ENCODE measurements around the gene INPP5E. TPM values are rescaled to one million over a fixed set of nuclear protein-coding genes. Genes with fewer than 3 reads are reported as not detected.

INPP5E gene
- total and polyA plus RNA-seq, 2 experiments from 2014 or later = 5.8 to 13.4 TPM

DNA sequence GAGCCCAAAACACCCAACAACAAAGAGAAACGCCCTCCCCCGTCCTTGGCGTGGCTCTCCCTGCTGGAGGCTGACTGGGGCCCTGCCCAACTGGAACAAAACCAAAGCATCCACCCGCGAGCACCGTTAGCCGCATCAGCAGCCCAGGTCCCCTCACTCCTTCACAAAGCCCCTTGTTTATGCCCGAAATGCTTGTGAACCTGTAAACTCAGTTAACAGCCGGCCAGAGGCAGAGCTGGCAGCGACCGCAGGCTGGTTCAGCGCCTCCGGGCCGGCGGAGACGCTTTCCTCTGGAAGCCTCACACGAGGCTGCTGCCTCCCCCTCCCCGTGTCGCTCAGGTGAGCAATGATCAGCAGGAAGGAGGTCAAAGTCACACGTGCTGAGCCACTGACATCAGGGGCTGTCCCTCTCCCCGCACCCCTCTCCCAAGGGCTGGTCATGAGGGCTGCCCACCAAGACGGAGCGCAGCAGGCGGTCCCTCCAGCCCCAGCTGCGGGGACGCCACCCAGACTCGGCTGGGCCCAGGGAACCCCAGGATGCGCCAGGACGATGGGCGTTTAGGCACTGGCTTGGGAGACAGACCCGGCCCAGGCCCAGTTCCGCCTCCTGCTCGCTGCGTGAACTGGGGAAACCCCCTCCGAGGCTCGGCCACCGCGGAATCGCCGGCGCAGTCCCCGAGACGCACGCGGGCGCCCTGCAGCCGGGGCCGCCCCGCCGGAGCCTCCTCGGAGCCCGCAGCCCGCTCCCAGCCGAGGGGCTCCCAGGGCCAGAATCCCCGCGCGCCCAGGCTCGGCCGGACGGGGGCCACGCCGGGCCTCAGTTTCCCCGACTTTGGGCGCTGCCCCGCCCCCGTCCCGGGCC lies 40.2 kb downstream of the INPP5E start:
- TF ChIP-seq, protein P1, sequence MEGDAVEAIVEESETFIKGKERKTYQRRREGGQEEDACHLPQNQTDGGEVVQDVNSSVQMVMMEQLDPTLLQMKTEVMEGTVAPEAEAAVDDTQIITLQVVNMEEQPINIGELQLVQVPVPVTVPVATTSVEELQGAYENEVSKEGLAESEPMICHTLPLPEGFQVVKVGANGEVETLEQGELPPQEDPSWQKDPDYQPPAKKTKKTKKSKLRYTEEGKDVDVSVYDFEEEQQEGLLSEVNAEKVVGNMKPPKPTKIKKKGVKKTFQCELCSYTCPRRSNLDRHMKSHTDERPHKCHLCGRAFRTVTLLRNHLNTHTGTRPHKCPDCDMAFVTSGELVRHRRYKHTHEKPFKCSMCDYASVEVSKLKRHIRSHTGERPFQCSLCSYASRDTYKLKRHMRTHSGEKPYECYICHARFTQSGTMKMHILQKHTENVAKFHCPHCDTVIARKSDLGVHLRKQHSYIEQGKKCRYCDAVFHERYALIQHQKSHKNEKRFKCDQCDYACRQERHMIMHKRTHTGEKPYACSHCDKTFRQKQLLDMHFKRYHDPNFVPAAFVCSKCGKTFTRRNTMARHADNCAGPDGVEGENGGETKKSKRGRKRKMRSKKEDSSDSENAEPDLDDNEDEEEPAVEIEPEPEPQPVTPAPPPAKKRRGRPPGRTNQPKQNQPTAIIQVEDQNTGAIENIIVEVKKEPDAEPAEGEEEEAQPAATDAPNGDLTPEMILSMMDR (conservative IDR thresholded peaks at IDR 0.05; ENCODE audit: low read depth in 2 of 2) = no peak
- TF ChIP-seq STAT1 (IDR thresholded peaks at IDR 0.05; ENCODE audit: unreplicated experiment) = no peak
- TF ChIP-seq EZH2phosphoT487 (IDR thresholded peaks at IDR 0.05; ENCODE audit: unreplicated experiment) = no peak
- no peak for TF ChIP-seq POLR2AphosphoS5 (IDR thresholded peaks at IDR 0.05; ENCODE audit: low read depth)
- TF ChIP-seq ZNF114 (CRISPR knock-in tag; IDR thresholded peaks at IDR 0.05) = no peak
- TF ChIP-seq ZNF462 (CRISPR knock-in tag; IDR thresholded peaks at IDR 0.05) = no peak
- TF ChIP-seq ETS1 (IDR thresholded peaks at IDR 0.05) = no peak
- TF ChIP-seq CREB1 (CRISPR knock-in tag; IDR thresholded peaks at IDR 0.05; ENCODE audit: low read depth) = no peak
- no peak for TF ChIP-seq REST (IDR thresholded peaks at IDR 0.05; ENCODE audit: unreplicated experiment)
- no peak for TF ChIP-seq ZNF331 (CRISPR knock-in tag; IDR thresholded peaks at IDR 0.05; ENCODE audit: low read depth)
- TF ChIP-seq JUNB (IDR thresholded peaks at IDR 0.05; ENCODE audit: unreplicated experiment) = no peak
- no peak for TF ChIP-seq NANOG (IDR thresholded peaks at IDR 0.05; ENCODE audit: borderline replicate concordance)
- TF ChIP-seq EZH2 (IDR thresholded peaks at IDR 0.05; ENCODE audit: low read depth, unreplicated experiment) = no peak
- H3K9me3 Mint-ChIP-seq = no peaks in the 10 kb centered on the region; the same call in 2 of the 3 replicates
- peak; percentile 23 for ATAC-seq
- H3K27me3 ChIP-seq (ENCODE audit: insufficient read depth) = no peaks in the 10 kb centered on the region
- no peak overlapping the region; the same call in 1 of the 2 replicates for H2AFZ ChIP-seq
- peak overlapping the region; percentile 90 for H3K4me3 Mint-ChIP-seq
- peaks cover 3% of the 10 kb centered on the region; the same call in 1 of the 2 replicates for H3K4me1 ChIP-seq (ENCODE audit: insufficient read depth)
- no peaks in the 10 kb centered on the region for H3K9me2 ChIP-seq (ENCODE audit: insufficient read depth)
- H3K27ac ChIP-seq (ENCODE audit: low read depth) = 0 out of 2 replicates have a peak overlapping the region, but pooled peaks have one; percentile 39
- peaks cover 9% of the 10 kb centered on the region for H3K4me1 Mint-ChIP-seq
- H3K4me3 ChIP-seq = peak overlapping the region; percentile 89
- peaks cover 26% of the 10 kb centered on the region for H3F3A ChIP-seq (replicated peaks; ENCODE audit: low read depth)
- peaks cover 26% of the 10 kb centered on the region for H3K79me2 ChIP-seq (replicated peaks; ENCODE audit: insufficient read depth)
- peaks cover 64% of the 10 kb centered on the region for H3K36me3 Mint-ChIP-seq (ENCODE audit: low read depth)
- H3K27ac Mint-ChIP-seq = peak overlapping the region; percentile 90
- peak overlapping the region; percentile 96 for H3K4me2 ChIP-seq
- peak; percentile 36 for DNase-seq (ENCODE audit: low spot score)
- H3K36me3 ChIP-seq (ENCODE audit: insufficient read depth) = 0 out of 2 replicates have a peak, but pooled peaks cover 14% of the 10 kb centered on the region
- peaks cover 17% of the 10 kb centered on the region for H3K27me3 Mint-ChIP-seq (ENCODE audit: insufficient read depth, low read depth, poor library complexity)
- H4K20me1 ChIP-seq (replicated peaks; ENCODE audit: insufficient read depth) = peaks cover 3% of the 10 kb centered on the region; the same call in 1 of the 2 replicates
